Measurements from ENCODE around the gene XAB2.

DNA sequence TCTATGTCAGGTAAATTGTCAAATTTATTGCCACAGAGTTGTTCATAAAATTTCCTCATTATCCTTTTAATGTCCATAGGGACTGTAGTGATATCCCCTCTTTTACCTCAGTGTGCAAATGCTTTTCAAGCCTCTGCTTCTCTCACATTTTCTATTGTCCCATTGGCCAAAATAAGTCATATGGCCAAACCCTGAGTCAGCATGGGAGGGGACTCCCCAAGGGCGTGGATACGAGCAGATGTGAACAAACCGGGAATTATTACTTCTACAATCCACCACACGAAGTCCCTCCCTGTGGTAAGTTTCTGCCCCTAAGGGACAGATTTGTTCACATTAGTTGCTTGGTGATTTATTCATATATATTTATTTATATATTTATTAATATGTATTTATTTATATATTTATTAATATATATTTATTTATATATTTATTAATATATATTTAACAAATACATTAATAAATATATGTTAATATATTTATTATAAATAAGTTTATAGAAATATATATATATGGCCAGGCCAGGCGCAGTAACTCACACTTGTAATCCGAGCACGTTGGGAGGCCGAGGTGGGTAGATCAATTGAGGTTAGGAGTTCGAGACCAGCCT is 53.8 kb downstream of the XAB2 start:
- TF ChIP-seq POLR2AphosphoS5 (IDR thresholded peaks at IDR 0.05; ENCODE audit: low read depth, low read length), result no peak
- TF ChIP-seq SIN3A (IDR thresholded peaks at IDR 0.05; ENCODE audit: borderline replicate concordance, insufficient read depth, low read depth, low read length), result no peak
- TF ChIP-seq, protein P1, sequence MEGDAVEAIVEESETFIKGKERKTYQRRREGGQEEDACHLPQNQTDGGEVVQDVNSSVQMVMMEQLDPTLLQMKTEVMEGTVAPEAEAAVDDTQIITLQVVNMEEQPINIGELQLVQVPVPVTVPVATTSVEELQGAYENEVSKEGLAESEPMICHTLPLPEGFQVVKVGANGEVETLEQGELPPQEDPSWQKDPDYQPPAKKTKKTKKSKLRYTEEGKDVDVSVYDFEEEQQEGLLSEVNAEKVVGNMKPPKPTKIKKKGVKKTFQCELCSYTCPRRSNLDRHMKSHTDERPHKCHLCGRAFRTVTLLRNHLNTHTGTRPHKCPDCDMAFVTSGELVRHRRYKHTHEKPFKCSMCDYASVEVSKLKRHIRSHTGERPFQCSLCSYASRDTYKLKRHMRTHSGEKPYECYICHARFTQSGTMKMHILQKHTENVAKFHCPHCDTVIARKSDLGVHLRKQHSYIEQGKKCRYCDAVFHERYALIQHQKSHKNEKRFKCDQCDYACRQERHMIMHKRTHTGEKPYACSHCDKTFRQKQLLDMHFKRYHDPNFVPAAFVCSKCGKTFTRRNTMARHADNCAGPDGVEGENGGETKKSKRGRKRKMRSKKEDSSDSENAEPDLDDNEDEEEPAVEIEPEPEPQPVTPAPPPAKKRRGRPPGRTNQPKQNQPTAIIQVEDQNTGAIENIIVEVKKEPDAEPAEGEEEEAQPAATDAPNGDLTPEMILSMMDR (IDR thresholded peaks at IDR 0.05), result no peak
- TF ChIP-seq, protein P2, sequence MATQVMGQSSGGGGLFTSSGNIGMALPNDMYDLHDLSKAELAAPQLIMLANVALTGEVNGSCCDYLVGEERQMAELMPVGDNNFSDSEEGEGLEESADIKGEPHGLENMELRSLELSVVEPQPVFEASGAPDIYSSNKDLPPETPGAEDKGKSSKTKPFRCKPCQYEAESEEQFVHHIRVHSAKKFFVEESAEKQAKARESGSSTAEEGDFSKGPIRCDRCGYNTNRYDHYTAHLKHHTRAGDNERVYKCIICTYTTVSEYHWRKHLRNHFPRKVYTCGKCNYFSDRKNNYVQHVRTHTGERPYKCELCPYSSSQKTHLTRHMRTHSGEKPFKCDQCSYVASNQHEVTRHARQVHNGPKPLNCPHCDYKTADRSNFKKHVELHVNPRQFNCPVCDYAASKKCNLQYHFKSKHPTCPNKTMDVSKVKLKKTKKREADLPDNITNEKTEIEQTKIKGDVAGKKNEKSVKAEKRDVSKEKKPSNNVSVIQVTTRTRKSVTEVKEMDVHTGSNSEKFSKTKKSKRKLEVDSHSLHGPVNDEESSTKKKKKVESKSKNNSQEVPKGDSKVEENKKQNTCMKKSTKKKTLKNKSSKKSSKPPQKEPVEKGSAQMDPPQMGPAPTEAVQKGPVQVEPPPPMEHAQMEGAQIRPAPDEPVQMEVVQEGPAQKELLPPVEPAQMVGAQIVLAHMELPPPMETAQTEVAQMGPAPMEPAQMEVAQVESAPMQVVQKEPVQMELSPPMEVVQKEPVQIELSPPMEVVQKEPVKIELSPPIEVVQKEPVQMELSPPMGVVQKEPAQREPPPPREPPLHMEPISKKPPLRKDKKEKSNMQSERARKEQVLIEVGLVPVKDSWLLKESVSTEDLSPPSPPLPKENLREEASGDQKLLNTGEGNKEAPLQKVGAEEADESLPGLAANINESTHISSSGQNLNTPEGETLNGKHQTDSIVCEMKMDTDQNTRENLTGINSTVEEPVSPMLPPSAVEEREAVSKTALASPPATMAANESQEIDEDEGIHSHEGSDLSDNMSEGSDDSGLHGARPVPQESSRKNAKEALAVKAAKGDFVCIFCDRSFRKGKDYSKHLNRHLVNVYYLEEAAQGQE (IDR thresholded peaks at IDR 0.05; ENCODE audit: insufficient read depth in 1 of 2, low read depth in 2 of 2, low read length in 1 of 2), result no peak
